MCF 10A (cell line): ENCODE measurements around the gene KDM6B. TPM values are rescaled to one million over a fixed set of nuclear protein-coding genes. Genes with fewer than 3 reads are reported as not detected.

Experiments used
- BruUV-seq: library from RNA; stranded (reverse); fragments of 400-500 nt; replicated peaks from 2 replicates; lab custom pipeline; 2021; lab: Mats Ljungman, UMichigan
- CTCF ChIA-PET: fragments of 300-600 bp; sonication (Branson Sonifier 250); formaldehyde crosslinking; extraction: SDS; loops from one replicate; lab custom pipeline; 2021; ENCODE audit warnings: antibody characterized with exemption, inconsistent platforms; lab: Yijun Ruan, JAX
- POLR2A ChIA-PET: fragments of 300-600, 350-650 bp; sonication (Branson Sonifier 250); formaldehyde crosslinking; extraction: SDS; loops from one replicate; lab custom pipeline; 2020; ENCODE audit warnings: antibody characterized with exemption, inconsistent platforms; lab: Yijun Ruan, JAX
- DNase-seq: peaks from one replicate; pipeline ENCODE4 v3.0.0-alpha.2; 2018; ENCODE audit not compliant: unreplicated experiment
- H3K27ac Mint-ChIP-seq: one replicate; pipeline ENCODE4 v1.8.0; 2022; ENCODE audit warnings: mild to moderate bottlenecking, low read depth, mixed read lengths; ENCODE audit not compliant: unreplicated experiment
- H3K27me3 Mint-ChIP-seq: one replicate; pipeline ENCODE4 v1.8.0; 2022; ENCODE audit warnings: mixed read lengths; ENCODE audit not compliant: insufficient read depth, unreplicated experiment
- H3K36me3 Mint-ChIP-seq: one replicate; pipeline ENCODE4 v1.8.0; 2022; ENCODE audit warnings: mild to moderate bottlenecking, moderate library complexity, mixed read lengths; ENCODE audit not compliant: insufficient read depth, unreplicated experiment
- H3K4me1 Mint-ChIP-seq: one replicate; pipeline ENCODE4 v1.8.0; 2022; ENCODE audit warnings: mixed read lengths; ENCODE audit not compliant: insufficient read depth, unreplicated experiment
- H3K4me3 Mint-ChIP-seq: one replicate; pipeline ENCODE4 v1.8.0; 2022; ENCODE audit warnings: mild to moderate bottlenecking, moderate library complexity, mixed read lengths; ENCODE audit not compliant: unreplicated experiment
- H3K9me3 Mint-ChIP-seq: one replicate; pipeline ENCODE4 v1.8.0; 2022; ENCODE audit warnings: mixed read lengths; ENCODE audit not compliant: unreplicated experiment
- intact Hi-C: fragments of 100-400 bp; cut with micrococcal nuclease; formaldehyde crosslinking; loops from 2 replicates; pipeline ENCODE4 v1.14.1; 2022
- total RNA-seq: library from RNA; stranded (reverse); gene quantifications from 2 replicates; pipeline ENCODE4 v1.2.3, GENCODE V29; 2022
- TF ChIP-seq, protein P1 (sequence below): fragments of 200-600 bp; IDR thresholded peaks from one replicate; pipeline ENCODE4 v1.8.0; 2022; ENCODE audit warnings: antibody characterized with exemption, mild to moderate bottlenecking; ENCODE audit not compliant: unreplicated experiment

Gene KDM6B
- total RNA-seq, 1 experiment from 2014 or later, result 39.8 TPM

DNA sequence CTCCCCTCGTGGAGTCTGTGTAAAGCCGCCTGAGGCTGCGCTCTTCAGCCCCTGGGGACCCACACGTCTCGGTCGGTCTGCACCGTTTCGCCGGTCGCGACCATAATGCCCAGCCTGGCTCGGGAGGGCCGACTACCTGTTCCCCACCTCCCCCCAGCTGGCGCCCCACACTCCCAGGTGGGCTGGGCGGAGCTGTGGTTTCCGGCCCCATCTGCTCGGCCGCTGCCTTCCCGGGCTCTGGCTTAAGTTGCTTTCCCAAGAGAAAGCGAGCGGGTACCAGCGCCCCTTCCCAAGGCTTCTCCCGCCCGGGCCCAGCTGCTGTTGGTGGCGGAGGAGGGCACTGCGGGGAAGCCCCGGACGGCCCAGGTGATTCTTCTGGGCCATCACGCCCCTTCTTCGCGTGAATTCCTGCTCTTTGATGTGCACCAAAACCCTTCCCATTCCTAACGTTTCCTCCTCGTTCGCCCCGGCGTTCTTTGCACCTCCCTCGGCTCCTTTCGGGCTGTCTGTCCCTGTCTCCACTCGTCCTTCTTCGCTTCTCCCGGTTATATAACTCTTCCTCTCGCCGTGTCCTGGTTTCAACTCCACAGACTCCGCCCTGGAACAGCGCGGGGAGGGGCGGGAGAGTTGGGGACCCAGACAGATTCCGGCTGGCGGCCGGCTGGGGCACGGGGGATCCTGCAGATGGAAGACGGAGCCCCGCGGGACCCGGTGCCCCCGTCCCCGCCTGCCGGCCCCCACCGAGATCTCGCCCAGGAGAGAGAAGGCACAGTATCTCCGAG, 2.0 kb downstream of the KDM6B start:
- intact Hi-C loops, result loop anchor here (1.0 to 2.0 kb wide), 2 partner anchors 8 to 51 kb away; no protein-coding TSS in a partner anchor
- peak; percentile 67 for DNase-seq
- Mint-ChIP-seq H3K9me3 (no peaks in the 10 kb centered on the region), H3K27me3 (no peaks in the 10 kb centered on the region), H3K4me1 (peaks cover 51% of the 10 kb centered on the region), H3K36me3 (peaks cover 17% of the 10 kb centered on the region), H3K27ac (peak overlapping the region; percentile 99), H3K4me3 (peak overlapping the region; percentile 89)
- CTCF ChIA-PET, result interaction anchor here (0.5 to 3.6 kb wide), 12 partner anchors 9 to 99 kb away, joined by 3 to 17 read pairs (median 5); no protein-coding TSS in a partner anchor
- TF ChIP-seq, protein P1, sequence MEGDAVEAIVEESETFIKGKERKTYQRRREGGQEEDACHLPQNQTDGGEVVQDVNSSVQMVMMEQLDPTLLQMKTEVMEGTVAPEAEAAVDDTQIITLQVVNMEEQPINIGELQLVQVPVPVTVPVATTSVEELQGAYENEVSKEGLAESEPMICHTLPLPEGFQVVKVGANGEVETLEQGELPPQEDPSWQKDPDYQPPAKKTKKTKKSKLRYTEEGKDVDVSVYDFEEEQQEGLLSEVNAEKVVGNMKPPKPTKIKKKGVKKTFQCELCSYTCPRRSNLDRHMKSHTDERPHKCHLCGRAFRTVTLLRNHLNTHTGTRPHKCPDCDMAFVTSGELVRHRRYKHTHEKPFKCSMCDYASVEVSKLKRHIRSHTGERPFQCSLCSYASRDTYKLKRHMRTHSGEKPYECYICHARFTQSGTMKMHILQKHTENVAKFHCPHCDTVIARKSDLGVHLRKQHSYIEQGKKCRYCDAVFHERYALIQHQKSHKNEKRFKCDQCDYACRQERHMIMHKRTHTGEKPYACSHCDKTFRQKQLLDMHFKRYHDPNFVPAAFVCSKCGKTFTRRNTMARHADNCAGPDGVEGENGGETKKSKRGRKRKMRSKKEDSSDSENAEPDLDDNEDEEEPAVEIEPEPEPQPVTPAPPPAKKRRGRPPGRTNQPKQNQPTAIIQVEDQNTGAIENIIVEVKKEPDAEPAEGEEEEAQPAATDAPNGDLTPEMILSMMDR, result no peak
- TSS peak; percentile 52 for BruUV-seq
- POLR2A ChIA-PET, result interaction anchor here (0.6 to 6.6 kb wide), 19 partner anchors 8 to 990 kb away, joined by 3 to 97 read pairs (median 5); partner anchors contain the start of genes CYB5D1, MPDU1, NAA38 and SLC16A13

DNA sequence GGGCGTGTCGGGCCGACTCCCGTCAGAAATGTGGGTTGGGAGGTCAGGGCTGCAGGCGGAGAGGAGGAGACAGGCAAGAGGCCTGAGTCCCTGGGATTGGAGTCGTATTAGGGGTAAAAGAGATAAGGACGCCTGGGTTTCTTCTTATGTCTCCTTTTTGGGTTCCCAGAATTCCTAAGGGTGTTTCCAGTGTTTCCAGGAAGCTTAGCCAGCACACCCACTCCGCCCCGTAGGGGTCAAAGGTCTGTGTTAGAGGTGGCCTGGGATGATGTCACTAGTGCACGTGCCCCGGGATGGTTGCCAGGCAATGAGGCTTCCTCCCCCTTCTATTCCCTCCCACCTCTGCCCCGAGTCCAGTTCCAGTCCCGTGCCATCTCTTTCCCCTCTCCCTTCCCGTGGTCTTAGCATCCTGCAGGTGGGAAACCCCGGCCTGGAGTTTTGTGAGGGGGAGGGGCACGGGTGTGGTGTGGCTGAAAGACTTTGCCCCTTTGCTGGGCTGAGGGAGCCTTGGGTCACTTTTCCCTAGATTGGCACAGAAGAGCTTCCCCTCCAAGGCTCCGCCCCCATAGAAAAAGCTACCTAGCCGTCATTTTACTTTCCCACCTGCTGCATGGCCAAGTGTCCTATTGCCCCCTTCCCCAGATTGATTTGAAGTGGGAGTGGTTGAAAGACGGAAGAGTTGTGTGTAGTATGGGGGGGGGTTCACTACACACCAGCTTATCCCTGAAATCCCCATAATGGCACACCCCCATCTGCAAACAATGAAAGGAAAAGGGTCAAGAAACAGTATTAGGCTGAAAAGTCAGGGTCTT, 2.8 kb downstream of the KDM6B start:
- no peaks in the 10 kb centered on the region for H3K27me3 Mint-ChIP-seq
- peak overlapping the region; percentile 89 for H3K4me3 Mint-ChIP-seq
- TF ChIP-seq, protein P1, result no peak
- intact Hi-C loops, result loop anchor here (1.0 to 2.0 kb wide), 2 partner anchors 7 to 50 kb away; no protein-coding TSS in a partner anchor
- BruUV-seq, result no TSS peak
- ChIA-PET POLR2A (interaction anchor here (0.6 to 6.6 kb wide), 16 partner anchors 7 to 989 kb away, joined by 3 to 97 read pairs (median 5); partner anchors contain the start of genes CYB5D1, DNAH2, FXR2 and MPDU1), CTCF (interaction anchor here (0.6 to 3.5 kb wide), 6 partner anchors 8 to 250 kb away, joined by 3 to 17 read pairs (median 5); no protein-coding TSS in a partner anchor)
- peaks cover 24% of the 10 kb centered on the region for H3K36me3 Mint-ChIP-seq
- DNase-seq, result peak; percentile 97
- H3K27ac Mint-ChIP-seq, result peak overlapping the region; percentile 99
- H3K4me1 Mint-ChIP-seq, result peaks cover 57% of the 10 kb centered on the region
- H3K9me3 Mint-ChIP-seq, result no peaks in the 10 kb centered on the region

DNA sequence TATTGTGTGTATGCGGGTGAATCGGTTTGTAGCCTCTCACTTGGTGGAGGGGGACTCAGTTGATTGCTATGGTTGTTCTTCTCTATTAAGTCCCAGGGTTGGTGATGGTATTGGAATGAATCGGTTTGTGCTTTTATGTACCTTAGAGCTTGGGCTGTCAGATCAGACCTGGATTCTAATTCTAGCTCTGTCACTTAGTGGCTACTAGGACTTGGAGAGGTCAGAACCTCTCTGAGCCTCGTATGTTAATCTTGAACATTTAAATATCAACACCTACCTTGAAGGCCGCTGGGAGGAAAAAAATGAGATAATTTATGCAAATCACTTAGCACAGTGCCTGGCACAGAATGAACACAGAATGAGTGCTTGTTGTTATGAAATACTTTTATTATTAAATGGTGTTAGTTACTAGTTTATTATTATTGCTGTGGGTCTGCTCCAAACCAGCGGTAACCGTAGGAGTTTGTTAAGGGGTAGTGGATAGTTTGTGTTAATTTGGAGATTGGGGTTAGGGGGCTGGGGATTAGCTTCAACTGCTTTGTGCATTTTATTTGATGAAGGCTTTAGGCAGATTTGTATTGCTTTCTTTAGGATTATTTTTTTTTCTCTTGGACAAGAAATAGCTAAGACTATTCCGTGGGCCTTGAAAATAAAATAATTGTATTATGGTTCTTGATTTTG, 3.5 kb downstream of the KDM6B start:
- intact Hi-C loops, result loop anchor here (2.0 kb wide), 1 partner anchor 49 kb away; no protein-coding TSS in a partner anchor
- TF ChIP-seq, protein P1, result no peak
- H3K9me3 Mint-ChIP-seq, result no peaks in the 10 kb centered on the region
- H3K4me1 Mint-ChIP-seq, result peaks cover 61% of the 10 kb centered on the region
- H3K4me3 Mint-ChIP-seq, result peak overlapping the region; percentile 89
- CTCF ChIA-PET, result interaction anchor here (0.6 to 2.1 kb wide), 6 partner anchors 13 to 251 kb away, joined by 3 to 10 read pairs (median 4); no protein-coding TSS in a partner anchor
- H3K27ac Mint-ChIP-seq, result peak overlapping the region; percentile 99
- H3K36me3 Mint-ChIP-seq, result peaks cover 32% of the 10 kb centered on the region
- DNase-seq, result no peak
- no peaks in the 10 kb centered on the region for H3K27me3 Mint-ChIP-seq
- no TSS peak for BruUV-seq
- POLR2A ChIA-PET, result interaction anchor here (0.6 to 6.6 kb wide), 16 partner anchors 19 to 433 kb away, joined by 3 to 70 read pairs (median 4); partner anchors contain the start of genes CYB5D1, DNAH2, FXR2 and MPDU1
